Dermis lymphatic vessel endothelial cell (primary cell): ENCODE results near the gene HAO2. TPM values are rescaled to one million over a fixed set of nuclear protein-coding genes. Genes with fewer than 3 reads are reported as not detected.

Experiments
- total RNA-seq: library from RNA; depleted of rRNA; stranded (reverse); fragments of >200 nt; gene quantifications from 2 replicates; pipeline ENCODE4 v1.2.1, GENCODE V29; 2014

Gene HAO2
- not detected in 2 replicates for total RNA-seq

GRCh38 chr1:119368554-119368953 is at the start of gene HAO2:
Gene HAO2 (plus strand): TSS chr1:119368785. CDS start chr1:119381086, 12,301 bp downstream.

DNA sequence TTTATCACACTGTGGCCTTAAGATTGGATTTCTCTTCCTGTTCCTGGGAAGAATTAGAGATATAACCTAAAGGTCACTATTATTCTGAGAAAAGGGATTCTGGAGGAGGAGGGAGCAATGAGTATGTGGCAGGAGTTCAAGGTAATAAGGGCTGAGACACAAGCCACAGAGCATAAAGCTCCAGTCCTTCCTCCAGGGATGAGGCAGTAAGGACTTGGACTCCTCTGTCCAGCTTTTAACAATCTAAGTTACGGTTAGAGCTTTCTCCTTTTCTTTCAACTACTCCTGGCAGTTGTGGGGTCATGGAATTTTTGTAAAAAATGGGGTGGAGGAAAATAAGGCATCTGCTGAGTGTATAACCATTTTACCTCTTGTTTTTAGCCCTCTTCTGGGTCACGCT is 46.4 kb downstream of the HAO2 start, which contains the start of gene HSD3B2:
HSD3B2 (plus strand) TSS at position 201 of the 400 bp plus-strand sequence. CDS start 270 bp downstream, outside the sequence.

Other genes starting within 250 kb of the HAO2 start
- gene WARS2, start 228.1 kb upstream of the HAO2 start, total RNA-seq, result 17.9 and 22.1 TPM in 2 replicates
- not detected in 2 replicates for gene HSD3B2, start 46.4 kb downstream of the HAO2 start, total RNA-seq
- gene HSD3B1, start 138.4 kb downstream of the HAO2 start, total RNA-seq, result not detected in 2 replicates